ENCODE data around the gene TWIST1.

TWIST1 gene

GRCh38 chr7:19099924-19100323 is 17.5 kb downstream of the TWIST1 start:
- DNase-seq (ENCODE audit: low read depth): no peak
- TF ChIP-seq MYC (IDR thresholded peaks at IDR 0.05; ENCODE audit: low read depth, low read length) (no peak), MAX (IDR thresholded peaks at IDR 0.05; ENCODE audit: low read depth, low read length) (no peak), POLR2A (IDR thresholded peaks at IDR 0.05; ENCODE audit: extremely low read depth, insufficient read length) (no peak)
- TF ChIP-seq, protein P1, sequence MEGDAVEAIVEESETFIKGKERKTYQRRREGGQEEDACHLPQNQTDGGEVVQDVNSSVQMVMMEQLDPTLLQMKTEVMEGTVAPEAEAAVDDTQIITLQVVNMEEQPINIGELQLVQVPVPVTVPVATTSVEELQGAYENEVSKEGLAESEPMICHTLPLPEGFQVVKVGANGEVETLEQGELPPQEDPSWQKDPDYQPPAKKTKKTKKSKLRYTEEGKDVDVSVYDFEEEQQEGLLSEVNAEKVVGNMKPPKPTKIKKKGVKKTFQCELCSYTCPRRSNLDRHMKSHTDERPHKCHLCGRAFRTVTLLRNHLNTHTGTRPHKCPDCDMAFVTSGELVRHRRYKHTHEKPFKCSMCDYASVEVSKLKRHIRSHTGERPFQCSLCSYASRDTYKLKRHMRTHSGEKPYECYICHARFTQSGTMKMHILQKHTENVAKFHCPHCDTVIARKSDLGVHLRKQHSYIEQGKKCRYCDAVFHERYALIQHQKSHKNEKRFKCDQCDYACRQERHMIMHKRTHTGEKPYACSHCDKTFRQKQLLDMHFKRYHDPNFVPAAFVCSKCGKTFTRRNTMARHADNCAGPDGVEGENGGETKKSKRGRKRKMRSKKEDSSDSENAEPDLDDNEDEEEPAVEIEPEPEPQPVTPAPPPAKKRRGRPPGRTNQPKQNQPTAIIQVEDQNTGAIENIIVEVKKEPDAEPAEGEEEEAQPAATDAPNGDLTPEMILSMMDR (IDR thresholded peaks at IDR 0.05; ENCODE audit: low read depth, low read length): no peak
- no peak overlapping the region for H3K4me3 ChIP-seq (ENCODE audit: low read depth, low read length)

- no peak for TF ChIP-seq MAX (IDR thresholded peaks at IDR 0.05; ENCODE audit: low read depth, low read length)
- TF ChIP-seq POLR2A (IDR thresholded peaks at IDR 0.05; ENCODE audit: extremely low read depth, insufficient read length): no peak
- TF ChIP-seq, protein P1 (IDR thresholded peaks at IDR 0.05; ENCODE audit: low read depth, low read length): no peak
- TF ChIP-seq MYC (IDR thresholded peaks at IDR 0.05; ENCODE audit: low read depth, low read length): no peak
- DNase-seq (ENCODE audit: low read depth): no peak
- H3K4me3 ChIP-seq (ENCODE audit: low read depth, low read length): no peak overlapping the region
Measured at GRCh38 chr7:19099194-19099593, 18.2 kb downstream of the TWIST1 start.

- no peak for DNase-seq (ENCODE audit: low read depth)
- TF ChIP-seq MYC (IDR thresholded peaks at IDR 0.05; ENCODE audit: low read depth, low read length) (no peak), POLR2A (IDR thresholded peaks at IDR 0.05; ENCODE audit: extremely low read depth, insufficient read length) (no peak), MAX (IDR thresholded peaks at IDR 0.05; ENCODE audit: low read depth, low read length) (no peak)
- no peak overlapping the region for H3K4me3 ChIP-seq (ENCODE audit: low read depth, low read length)
Measured at GRCh38 chr7:19098510-19098909, 18.9 kb downstream of the TWIST1 start.

GRCh38 chr7:19097165-19098055 is 20.0 kb downstream of the TWIST1 start:
- H3K4me3 ChIP-seq (ENCODE audit: low read depth, low read length): no peak overlapping the region
- no peak for DNase-seq (ENCODE audit: low read depth)
- TF ChIP-seq MAX (IDR thresholded peaks at IDR 0.05; ENCODE audit: low read depth, low read length) (no peak), MYC (IDR thresholded peaks at IDR 0.05; ENCODE audit: low read depth, low read length) (no peak), POLR2A (IDR thresholded peaks at IDR 0.05; ENCODE audit: extremely low read depth, insufficient read length) (no peak)
- TF ChIP-seq, protein P1 (IDR thresholded peaks at IDR 0.05; ENCODE audit: low read depth, low read length): no peak

DNA sequence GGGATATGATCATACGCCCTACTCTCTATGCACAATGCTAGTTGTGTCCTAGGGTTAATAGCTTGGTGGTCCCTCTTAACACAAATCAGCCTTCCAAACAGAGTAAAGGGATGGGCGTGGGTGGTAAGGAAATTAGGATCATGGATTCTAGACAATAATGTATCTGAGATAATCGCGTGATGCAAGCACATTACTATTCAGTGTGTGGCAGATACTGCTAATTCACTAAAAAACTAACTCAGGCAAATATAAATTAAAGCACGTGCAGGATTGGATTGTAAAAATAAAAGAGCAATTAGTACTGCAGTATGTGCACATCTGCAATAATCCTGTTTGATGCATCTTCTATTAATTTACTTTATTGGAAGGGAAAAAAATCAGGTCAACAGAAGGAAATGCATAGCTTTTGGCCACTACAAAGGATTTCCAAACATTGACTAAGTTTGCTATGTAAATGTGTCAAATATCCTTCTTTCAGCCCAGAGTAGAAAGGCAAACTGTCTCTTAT is 22.0 kb downstream of the TWIST1 start:
- TF ChIP-seq POLR2A (IDR thresholded peaks at IDR 0.05; ENCODE audit: extremely low read depth, insufficient read length) (no peak), MAX (IDR thresholded peaks at IDR 0.05; ENCODE audit: low read depth, low read length) (no peak), MYC (IDR thresholded peaks at IDR 0.05; ENCODE audit: low read depth, low read length) (no peak)
- TF ChIP-seq, protein P1 (IDR thresholded peaks at IDR 0.05; ENCODE audit: low read depth, low read length): no peak

More for the DNA sequence above, 22.0 kb downstream of the TWIST1 start:
- no peak for DNase-seq (ENCODE audit: low read depth)
- no peak overlapping the region for H3K4me3 ChIP-seq (ENCODE audit: low read depth, low read length)
